K562 (cell line): ENCODE measurements around the gene CMPK1. TPM values are rescaled to one million over a fixed set of nuclear protein-coding genes. Genes with fewer than 3 reads are reported as not detected.

Experiments used
- ATF7 ChIP-seq: fragments of 450-650 bp; IDR thresholded peaks from 2 replicates; pipeline ENCODE4 v1.7.1; 2014; ENCODE audit warnings: mild to moderate bottlenecking, moderate library complexity
- BRF2 ChIP-seq: IDR thresholded peaks from 3 replicates; pipeline ENCODE4 v1.6.1; 2011; ENCODE audit warnings: borderline replicate concordance, mild to moderate bottlenecking; ENCODE audit not compliant: insufficient read length, insufficient read depth
- CGGBP1 ChIP-seq: fragments of 250-450 bp; sonication (Bioruptor Pico); IDR thresholded peaks from 2 replicates; pipeline ENCODE4 v1.9.0; 2021; ENCODE audit warnings: mild to moderate bottlenecking
- GATAD2A ChIP-seq: fragments of 450-650 bp; IDR thresholded peaks from 2 replicates; pipeline ENCODE4 v1.6.1; 2017
- HDAC6 ChIP-seq: IDR thresholded peaks from 2 replicates; pipeline ENCODE4 v1.6.1; 2012; ENCODE audit warnings: low read depth, mild to moderate bottlenecking, control low read depth, inconsistent platforms, low read length, moderate library complexity
- MAFG ChIP-seq: fragments of 450-650 bp; conservative IDR thresholded peaks from 2 replicates; pipeline ENCODE4 v1.6.1; 2016; ENCODE audit warnings: missing genetic modification characterization, missing compliant biosample characterization
- MLX ChIP-seq, 2 experiments: fragments of 450-650 bp in 1 of 2; sonication (generic) in 1 of 2; formaldehyde crosslinking; conservative IDR thresholded peaks; 2 replicates each; pipeline versions ENCODE4 v1.4.0 to v1.8.1; 2020 to 2022; ENCODE audit warnings: mild to moderate bottlenecking in 1 of 2, missing genetic modification reagents in 1 of 2
- NCOA4 ChIP-seq: fragments of 450-650 bp; IDR thresholded peaks from 2 replicates; pipeline ENCODE4 v1.6.1; 2018; ENCODE audit warnings: mild to moderate bottlenecking; ENCODE audit not compliant: partially characterized antibody
- NR0B1 ChIP-seq: fragments of 450-650 bp; IDR thresholded peaks from one replicate; pipeline ENCODE4 v1.6.1; 2018; ENCODE audit warnings: mild to moderate bottlenecking, moderate library complexity; ENCODE audit not compliant: partially characterized antibody
- RFX1 ChIP-seq: fragments of 450-650 bp; IDR thresholded peaks from 2 replicates; pipeline ENCODE4 v1.6.1; 2016; ENCODE audit warnings: mild to moderate bottlenecking, moderate library complexity
- RREB1 ChIP-seq: fragments of 250-450 bp; sonication (Bioruptor Pico); IDR thresholded peaks from 2 replicates; pipeline ENCODE4 v1.4.0; 2020
- SLC30A9 ChIP-seq: fragments of 250-450 bp; sonication (Bioruptor Pico); IDR thresholded peaks from 2 replicates; pipeline ENCODE4 v1.8.0; 2022; ENCODE audit warnings: mild to moderate bottlenecking, moderate library complexity
- TAL1 ChIP-seq: fragments of 450-650 bp; IDR thresholded peaks from 2 replicates; pipeline ENCODE4 v1.6.1; 2016; ENCODE audit warnings: mild to moderate bottlenecking
- TARDBP ChIP-seq: fragments of 450-650 bp; IDR thresholded peaks from 2 replicates; pipeline ENCODE4 v1.6.1; 2016
- ZNF398 ChIP-seq: fragments of 250-450 bp; sonication (Bioruptor Pico); IDR thresholded peaks from 2 replicates; pipeline ENCODE4 v1.8.0; 2021; ENCODE audit warnings: moderate library complexity, mild to moderate bottlenecking, inconsistent platforms
- ZNF583 ChIP-seq: fragments of 250-450 bp; sonication (Bioruptor Pico); IDR thresholded peaks from 2 replicates; pipeline ENCODE4 v1.4.0; 2020
- polyA plus RNA-seq, 8 experiments: library from polyadenylated mRNA; depleted of rRNA in 4 of 8; stranded (reverse) in 5 of 8; unstranded in 3 of 8; fragments of >200 nt; fragmentation: Nextera tagmentation in 2 of 8; fragmentation: Illumina TruSeq in 1 of 8; extraction: Ambion mirVana in 2 of 8; extraction: Trizol in 1 of 8; gene quantifications; 2 replicates each; pipeline versions ENCODE4 v1.2.1 to v1.2.3, GENCODE V29; 2011 to 2014; ENCODE audit warnings: inconsistent platforms in 1 of 8, missing spikeins in 1 of 8
- total RNA-seq, 7 experiments: library from RNA; depleted of rRNA in 6 of 7; stranded (reverse); fragments of >200 nt in 6 of 7; fragmentation: Illumina TruSeq in 2 of 7; extraction: Trizol in 2 of 7; gene quantifications; 2 replicates each; pipeline versions ENCODE4 v1.2.1 to v1.2.3, GENCODE V29; 2011 to 2021; ENCODE audit warnings: low replicate concordance in 1 of 7

The CMPK1 gene
- total and polyA plus RNA-seq, 9 of the 15 experiments (the other 6 are each of a cell fraction or from before 2014, with no cell fraction given), result 54.5 to 197 (median 116) TPM

- no peak for TF ChIP-seq RREB1 (CRISPR knock-in tag)
- no peak for TF ChIP-seq TAL1
- TF ChIP-seq HDAC6, result no peak
- TF ChIP-seq MLX (CRISPR knock-in tag; conservative IDR thresholded peaks at IDR 0.05), result no peak
- TF ChIP-seq GATAD2A, result 0 out of 2 replicates have a peak, but pooled peaks have one; percentile 27
- no peak for TF ChIP-seq TARDBP
- no peak for TF ChIP-seq ATF7
- TF ChIP-seq ZNF583 (CRISPR knock-in tag), result no peak
- peak; percentile 95 for TF ChIP-seq MAFG (tag)
- no peak for TF ChIP-seq ZNF398 (CRISPR knock-in tag)
- TF ChIP-seq NCOA4, result no peak
- TF ChIP-seq SLC30A9 (CRISPR knock-in tag), result no peak
- TF ChIP-seq RFX1, result no peak
- TF ChIP-seq BRF2, result no peak
- no peak for TF ChIP-seq NR0B1
- no peak for TF ChIP-seq CGGBP1 (CRISPR knock-in tag)
Observed at GRCh38 chr1:47351305-47351704, 17.7 kb downstream of the CMPK1 start (continued).
